Measurements from ENCODE around the gene KIF19.

GRCh38 chr17:74303305-74303704 is 22.7 kb upstream of the KIF19 start:
- TF ChIP-seq POLR2A (IDR thresholded peaks at IDR 0.05): no peak
- no peak for TF ChIP-seq CTCF (IDR thresholded peaks at IDR 0.05)

Data from breast epithelium (tissue), 3 donors.